GM19468 (cell line): ENCODE results near the gene DNER.
"Not testable (repeated sequence)": the region's sequence is repeated elsewhere in the genome, so short reads cannot be mapped to it uniquely, and the experiment has no call there.

Source experiments
- ATAC-seq: cut with Tn5 transposase; IDR thresholded peaks from one replicate; pipeline ENCODE4 v1.9.1; 2021; ENCODE audit warnings: mild to moderate bottlenecking, moderate library complexity, moderate number of reproducible peaks; ENCODE audit not compliant: unreplicated experiment; ENCODE audit errors: extremely low read depth

The DNER gene

GRCh38 chr2:229417176-229417575 is 297.2 kb downstream of the DNER start:
- ATAC-seq = no peak

- no peak for ATAC-seq
Observed at GRCh38 chr2:229416116-229416694, 298.1 kb downstream of the DNER start.

DNA sequence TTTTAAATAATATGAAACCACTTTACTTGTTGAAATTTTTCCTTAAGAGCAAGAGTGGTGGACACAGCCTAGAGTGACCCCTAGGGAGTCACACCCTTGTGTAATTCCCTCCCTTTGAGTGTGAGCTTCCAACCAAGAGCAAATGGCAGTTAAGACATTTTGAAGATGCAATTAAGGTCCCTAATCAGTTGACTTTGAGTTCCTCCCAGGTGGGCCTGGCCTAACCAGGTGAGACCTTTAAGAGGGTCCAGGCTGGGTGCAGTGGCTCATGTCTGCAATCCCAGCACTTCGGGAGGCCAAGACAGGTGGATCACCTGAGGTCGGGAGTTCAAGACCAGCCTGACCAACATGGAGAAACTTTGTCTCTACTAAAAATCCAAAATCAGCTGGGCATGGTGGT is 299.7 kb downstream of the DNER start:
- no peak for ATAC-seq

DNA sequence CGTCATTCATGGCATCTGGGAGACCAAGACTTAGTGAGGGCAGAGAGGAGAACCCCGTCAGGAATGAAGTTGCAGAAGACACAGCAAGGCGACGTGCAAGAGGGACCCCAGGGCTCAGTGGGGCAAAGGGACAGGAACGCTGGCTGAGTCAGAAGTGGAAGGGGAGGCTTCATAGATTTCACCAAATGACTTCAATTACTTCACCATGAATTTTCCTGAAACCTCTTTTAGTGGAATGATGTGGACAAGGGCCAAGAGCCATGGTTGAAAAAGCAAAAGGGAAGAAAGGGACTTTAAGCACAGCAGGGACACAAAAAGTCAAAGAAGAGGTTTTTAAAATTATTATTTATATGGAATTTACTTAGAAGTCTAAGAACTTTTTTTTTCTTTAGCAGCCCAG is 301.7 kb downstream of the DNER start:
- no peak for ATAC-seq

- no peak for ATAC-seq
Observed at GRCh38 chr2:229410946-229411345, 303.4 kb downstream of the DNER start.

DNA sequence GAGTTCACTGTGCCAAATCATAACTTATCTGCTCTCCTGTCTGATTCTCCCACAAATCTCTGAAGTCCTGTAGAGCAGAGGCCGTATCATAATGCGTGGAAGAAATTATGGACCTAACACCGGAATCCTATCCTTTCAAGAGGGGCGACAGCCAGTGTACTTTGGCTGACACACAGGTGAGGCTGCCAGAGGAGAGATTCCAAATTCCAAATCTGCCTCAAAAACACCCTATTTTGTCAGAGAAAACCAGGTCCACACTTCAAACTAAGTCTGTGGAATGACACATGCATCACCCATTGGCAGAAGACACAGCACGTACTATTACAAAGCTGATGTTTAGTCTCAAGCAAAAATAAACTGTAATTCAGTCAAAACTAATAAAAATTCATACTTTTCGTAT is 304.1 kb downstream of the DNER start:
- ATAC-seq = no peak

- no peak for ATAC-seq
Observed at GRCh38 chr2:229409751-229410181, 304.6 kb downstream of the DNER start.

DNA sequence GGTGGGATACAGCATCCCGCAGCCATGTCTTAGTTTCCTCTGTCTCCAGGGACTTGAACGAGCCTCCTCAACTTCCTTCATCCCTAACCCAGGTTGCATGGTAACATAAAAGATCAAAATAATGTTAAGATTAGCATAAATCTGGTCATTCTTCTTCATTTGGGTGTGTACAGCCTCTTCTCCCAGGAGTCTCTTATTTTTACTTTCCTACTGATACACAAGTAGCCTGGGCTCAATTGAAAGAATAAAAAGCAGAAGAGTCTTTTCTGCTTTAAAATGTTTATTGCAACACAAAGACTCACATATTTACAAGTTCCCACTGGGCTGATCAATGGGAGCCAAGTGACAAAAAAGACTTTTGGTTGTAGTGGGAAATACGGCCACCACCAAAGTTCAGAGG is 305.4 kb downstream of the DNER start:
- ATAC-seq = no peak

DNA sequence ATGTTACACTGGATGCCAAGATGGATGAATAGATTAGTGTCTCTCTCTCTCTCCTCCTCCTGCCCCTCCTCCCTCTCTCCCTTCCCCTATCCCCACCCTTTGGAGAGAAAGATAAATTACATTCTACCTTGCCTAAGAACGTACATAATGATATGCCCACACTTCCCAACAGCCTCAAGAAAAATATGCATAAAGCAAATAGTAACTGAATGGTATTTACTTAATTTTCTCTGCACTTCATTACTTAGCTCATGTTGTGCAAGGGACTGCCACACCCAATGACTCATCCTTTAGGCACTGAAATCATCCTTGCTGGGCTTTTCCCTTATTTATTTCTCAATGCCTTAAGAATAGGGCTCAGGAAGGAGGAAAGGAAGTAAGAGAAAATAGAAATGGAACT is 306.0 kb downstream of the DNER start:
- ATAC-seq = no peak

- no peak for ATAC-seq
Observed at GRCh38 chr2:229407170-229407569, 307.2 kb downstream of the DNER start.

GRCh38 chr2:229405796-229406195 is 308.6 kb downstream of the DNER start:
- no peak for ATAC-seq

- ATAC-seq = no peak
Observed at GRCh38 chr2:229403296-229403695, 311.1 kb downstream of the DNER start.

DNA sequence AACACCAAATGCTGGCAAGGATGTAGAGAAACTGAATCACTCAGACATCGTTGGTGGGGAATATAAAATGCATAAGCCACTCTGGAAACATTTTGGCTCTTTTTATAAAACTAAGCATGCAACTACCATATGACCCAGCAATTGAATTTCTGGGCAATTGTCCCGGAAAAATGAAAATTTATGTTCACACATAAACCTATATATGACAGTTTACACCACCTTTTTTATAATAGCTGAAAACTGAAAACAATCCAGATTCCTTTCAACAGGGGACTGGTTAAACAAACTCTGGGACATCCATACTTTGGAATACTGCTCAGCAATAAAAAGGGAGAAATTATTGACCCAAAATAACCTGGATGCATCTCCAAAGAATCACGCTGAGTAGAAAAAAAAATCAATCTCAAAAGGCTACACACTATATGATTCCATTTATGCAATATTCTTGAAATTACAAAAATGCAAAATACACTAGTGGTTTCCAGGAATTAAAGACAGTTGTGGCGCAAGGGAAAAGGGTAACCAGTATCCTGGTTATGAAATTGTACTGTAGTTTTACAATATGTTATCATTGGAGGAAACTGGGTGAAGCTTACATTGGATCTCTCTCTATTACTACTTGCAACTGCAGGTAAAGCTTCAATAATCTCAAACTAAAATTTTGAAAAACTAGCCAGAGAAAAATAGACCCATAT is 313.0 kb downstream of the DNER start:
- no peak for ATAC-seq

GRCh38 chr2:229393926-229394325 is 320.4 kb downstream of the DNER start:
- no peak for ATAC-seq

- ATAC-seq = no peak
Observed at GRCh38 chr2:229392196-229392595, 322.2 kb downstream of the DNER start.

DNA sequence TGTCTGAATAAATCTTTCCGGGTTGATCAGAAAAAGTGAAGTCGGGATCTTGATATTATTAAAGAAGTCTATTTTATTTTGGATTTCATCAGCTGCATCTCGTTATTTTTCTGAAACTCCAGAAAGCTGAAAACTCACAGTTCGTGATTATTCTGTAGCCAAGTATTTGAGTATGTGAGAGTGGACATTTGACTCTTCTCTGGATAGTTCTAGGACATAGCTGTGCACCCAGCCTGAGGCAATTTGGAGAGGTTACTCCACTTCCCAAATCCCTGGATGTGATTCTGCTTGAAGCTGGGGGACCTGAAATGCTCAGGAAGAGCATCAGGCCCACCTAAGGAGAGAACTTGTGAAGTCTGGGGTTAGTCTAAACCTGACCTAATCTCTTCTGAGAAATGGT is 325.6 kb downstream of the DNER start:
- no peak for ATAC-seq

DNA sequence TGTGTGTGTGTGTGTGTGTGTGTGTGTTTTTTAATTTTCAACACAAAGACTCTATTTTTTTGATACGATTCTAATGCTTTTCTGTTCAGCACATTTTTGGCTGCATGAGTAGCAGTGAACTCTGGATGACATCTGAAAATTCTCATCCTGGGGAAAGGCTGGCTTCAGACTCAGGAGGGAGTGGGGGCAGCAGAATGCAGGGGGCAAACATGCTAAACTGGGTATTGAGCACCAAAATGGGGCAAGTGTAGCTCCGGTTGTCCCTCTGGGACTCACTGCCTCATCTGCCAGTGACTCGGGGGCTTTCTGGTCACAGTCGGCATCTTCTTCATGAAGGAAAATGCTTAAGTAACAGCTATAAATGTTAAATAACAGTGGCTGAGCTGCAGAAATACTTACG is 326.5 kb downstream of the DNER start:
- no peak for ATAC-seq

GRCh38 chr2:229380101-229380625 is 334.2 kb downstream of the DNER start:
- ATAC-seq = no peak

DNA sequence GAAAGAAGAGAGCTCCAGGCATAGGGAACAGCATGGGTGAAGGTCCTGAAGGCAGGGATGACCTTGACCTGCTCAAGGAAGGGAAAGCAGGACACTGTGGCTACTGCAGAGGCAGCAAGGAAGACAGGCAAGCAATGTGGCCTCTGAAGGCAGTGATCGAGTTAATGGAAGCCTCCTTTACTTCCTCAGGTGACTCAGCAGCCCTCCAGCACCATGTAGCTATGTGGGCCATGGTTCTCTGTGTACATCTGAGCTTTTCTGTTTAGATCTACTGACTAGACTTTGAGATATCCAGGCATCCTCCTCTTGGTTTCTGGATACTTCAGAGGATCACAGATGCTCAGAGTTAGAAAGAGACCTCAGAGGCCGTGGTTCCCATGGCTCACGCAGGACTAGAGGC is 336.0 kb downstream of the DNER start:
- ATAC-seq = no peak

GRCh38 chr2:229376866-229377265 is 337.5 kb downstream of the DNER start:
- ATAC-seq = no peak

DNA sequence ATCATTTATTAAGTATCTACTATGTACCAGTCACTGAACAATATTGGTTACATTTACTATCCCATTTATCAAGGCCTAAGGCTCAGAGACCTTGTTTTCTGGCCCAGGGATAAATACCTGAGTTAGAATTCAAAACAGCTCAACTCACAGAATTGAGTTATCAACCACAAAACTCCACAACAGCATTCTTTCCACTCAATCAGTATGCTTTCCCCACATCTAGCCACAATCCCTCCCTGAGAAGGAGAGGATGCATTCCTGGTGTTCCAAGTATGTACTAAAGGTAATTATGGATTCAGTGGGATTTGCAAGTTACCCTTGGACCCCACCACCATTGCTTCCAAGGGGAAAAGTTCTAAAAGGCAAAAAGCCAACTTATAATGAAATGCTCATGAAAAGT is 339.1 kb downstream of the DNER start:
- no peak for ATAC-seq

GRCh38 chr2:229373311-229373710 is 341.0 kb downstream of the DNER start:
- ATAC-seq = not testable (repeated sequence)
